SK-N-SH (cell line): ENCODE measurements around the gene LHPP.

Experiments used
- CHD2 ChIP-seq: fragments of 150-350 bp; IDR thresholded peaks from 2 replicates; pipeline ENCODE4 v1.6.1; 2018; ENCODE audit warnings: low read length; ENCODE audit not compliant: partially characterized antibody
- EP300 ChIP-seq, 2 experiments: IDR thresholded peaks; 2 replicates each; pipeline versions ENCODE4 v1.4.0 to v1.6.1; 2012; ENCODE audit warnings: borderline replicate concordance in 1 of 2, low read depth in 1 of 2, low read length in 1 of 2
- EZH2phosphoT487 ChIP-seq: fragments of 200-600 bp; sonication (generic); IDR thresholded peaks from 2 replicates; pipeline ENCODE4 v1.6.1; 2017; ENCODE audit warnings: low read depth, mixed run types, mild to moderate bottlenecking, antibody characterized with exemption, moderate library complexity, borderline replicate concordance
- FOXM1 ChIP-seq: IDR thresholded peaks from 2 replicates; pipeline ENCODE4 v1.4.0; 2012; ENCODE audit warnings: low read depth, mild to moderate bottlenecking
- MXI1 ChIP-seq: IDR thresholded peaks from 2 replicates; pipeline ENCODE4 v1.6.1; 2012; ENCODE audit warnings: mild to moderate bottlenecking, low read depth, low read length, improper control_type of control experiment
- POLR2AphosphoS5 ChIP-seq: IDR thresholded peaks from 2 replicates; pipeline ENCODE4 v1.6.1; 2012; ENCODE audit warnings: low read depth, low read length
- RCOR1 ChIP-seq: fragments of 150-350 bp; IDR thresholded peaks from 2 replicates; pipeline ENCODE4 v1.6.1; 2017; ENCODE audit warnings: antibody characterized with exemption, low read length
- TAF1 ChIP-seq: IDR thresholded peaks from 2 replicates; pipeline ENCODE4 v1.6.1; 2012; ENCODE audit warnings: low read depth, mild to moderate bottlenecking, low read length, moderate library complexity, borderline replicate concordance
- TEAD4 ChIP-seq: IDR thresholded peaks from 2 replicates; pipeline ENCODE4 v1.4.0; 2012; ENCODE audit warnings: mild to moderate bottlenecking, borderline replicate concordance; ENCODE audit not compliant: insufficient read depth
- TF ChIP-seq, protein P1 (sequence below): fragments of 200-600 bp; sonication (generic); IDR thresholded peaks from 2 replicates; pipeline ENCODE4 v1.6.1; 2017; ENCODE audit warnings: antibody characterized with exemption, mild to moderate bottlenecking, moderate library complexity
- TF ChIP-seq, protein P2 (sequence below): IDR thresholded peaks from 2 replicates; pipeline ENCODE4 v1.4.0; 2012; ENCODE audit warnings: low read depth
- TF ChIP-seq, protein P3 (sequence below): IDR thresholded peaks from 2 replicates; pipeline ENCODE4 v1.4.0; 2012; ENCODE audit warnings: low read depth, borderline replicate concordance
- TF ChIP-seq, protein P4 (sequence below): fragments of 150-350 bp; IDR thresholded peaks from 2 replicates; pipeline ENCODE4 v1.6.1; 2017; ENCODE audit warnings: antibody characterized with exemption, low read length, low read depth, borderline replicate concordance

DNA sequence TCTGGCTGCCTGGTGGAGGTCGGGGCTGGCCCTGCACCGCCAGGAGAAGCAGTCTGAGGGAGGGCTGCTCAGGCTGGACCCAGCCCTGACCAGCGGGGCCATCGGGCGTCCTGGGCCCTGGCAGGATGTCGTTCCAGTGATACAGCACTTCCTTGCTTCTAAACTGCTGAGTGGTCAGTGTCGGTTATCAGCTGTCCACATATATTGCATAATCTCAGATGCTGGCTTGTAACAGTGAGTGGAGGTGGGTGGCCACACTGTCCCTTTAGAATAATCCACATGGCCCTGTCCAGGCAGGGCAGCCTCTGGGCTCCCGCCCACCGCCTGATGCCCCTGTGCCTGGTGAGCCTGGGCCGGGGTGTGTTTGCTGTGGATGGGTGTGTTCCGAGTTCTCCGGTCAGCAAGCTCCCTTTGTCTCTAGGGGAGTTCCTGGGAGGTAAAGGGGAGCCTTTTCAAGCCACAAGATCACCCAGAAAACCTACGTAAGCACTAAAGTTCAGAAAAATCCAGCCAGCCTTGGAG, 86.1 kb downstream of the LHPP start:
- TF ChIP-seq, protein P1, sequence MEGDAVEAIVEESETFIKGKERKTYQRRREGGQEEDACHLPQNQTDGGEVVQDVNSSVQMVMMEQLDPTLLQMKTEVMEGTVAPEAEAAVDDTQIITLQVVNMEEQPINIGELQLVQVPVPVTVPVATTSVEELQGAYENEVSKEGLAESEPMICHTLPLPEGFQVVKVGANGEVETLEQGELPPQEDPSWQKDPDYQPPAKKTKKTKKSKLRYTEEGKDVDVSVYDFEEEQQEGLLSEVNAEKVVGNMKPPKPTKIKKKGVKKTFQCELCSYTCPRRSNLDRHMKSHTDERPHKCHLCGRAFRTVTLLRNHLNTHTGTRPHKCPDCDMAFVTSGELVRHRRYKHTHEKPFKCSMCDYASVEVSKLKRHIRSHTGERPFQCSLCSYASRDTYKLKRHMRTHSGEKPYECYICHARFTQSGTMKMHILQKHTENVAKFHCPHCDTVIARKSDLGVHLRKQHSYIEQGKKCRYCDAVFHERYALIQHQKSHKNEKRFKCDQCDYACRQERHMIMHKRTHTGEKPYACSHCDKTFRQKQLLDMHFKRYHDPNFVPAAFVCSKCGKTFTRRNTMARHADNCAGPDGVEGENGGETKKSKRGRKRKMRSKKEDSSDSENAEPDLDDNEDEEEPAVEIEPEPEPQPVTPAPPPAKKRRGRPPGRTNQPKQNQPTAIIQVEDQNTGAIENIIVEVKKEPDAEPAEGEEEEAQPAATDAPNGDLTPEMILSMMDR: no peak
- TF ChIP-seq TEAD4 (no peak), EP300 (IDR thresholded peaks at IDR 0.05; ENCODE audit: borderline replicate concordance in 1 of 2, low read depth in 1 of 2, low read length in 1 of 2) (no peak), POLR2AphosphoS5 (no peak), TAF1 (no peak), EZH2phosphoT487 (no peak), RCOR1 (no peak), FOXM1 (no peak), MXI1 (peak; percentile 23; the same call in 1 of the 2 replicates), CHD2 (no peak)
- TF ChIP-seq, protein P2, sequence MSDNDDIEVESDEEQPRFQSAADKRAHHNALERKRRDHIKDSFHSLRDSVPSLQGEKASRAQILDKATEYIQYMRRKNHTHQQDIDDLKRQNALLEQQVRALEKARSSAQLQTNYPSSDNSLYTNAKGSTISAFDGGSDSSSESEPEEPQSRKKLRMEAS: no peak
- TF ChIP-seq, protein P3, sequence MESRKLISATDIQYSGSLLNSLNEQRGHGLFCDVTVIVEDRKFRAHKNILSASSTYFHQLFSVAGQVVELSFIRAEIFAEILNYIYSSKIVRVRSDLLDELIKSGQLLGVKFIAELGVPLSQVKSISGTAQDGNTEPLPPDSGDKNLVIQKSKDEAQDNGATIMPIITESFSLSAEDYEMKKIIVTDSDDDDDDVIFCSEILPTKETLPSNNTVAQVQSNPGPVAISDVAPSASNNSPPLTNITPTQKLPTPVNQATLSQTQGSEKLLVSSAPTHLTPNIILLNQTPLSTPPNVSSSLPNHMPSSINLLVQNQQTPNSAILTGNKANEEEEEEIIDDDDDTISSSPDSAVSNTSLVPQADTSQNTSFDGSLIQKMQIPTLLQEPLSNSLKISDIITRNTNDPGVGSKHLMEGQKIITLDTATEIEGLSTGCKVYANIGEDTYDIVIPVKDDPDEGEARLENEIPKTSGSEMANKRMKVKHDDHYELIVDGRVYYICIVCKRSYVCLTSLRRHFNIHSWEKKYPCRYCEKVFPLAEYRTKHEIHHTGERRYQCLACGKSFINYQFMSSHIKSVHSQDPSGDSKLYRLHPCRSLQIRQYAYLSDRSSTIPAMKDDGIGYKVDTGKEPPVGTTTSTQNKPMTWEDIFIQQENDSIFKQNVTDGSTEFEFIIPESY: no peak
- TF ChIP-seq, protein P4, sequence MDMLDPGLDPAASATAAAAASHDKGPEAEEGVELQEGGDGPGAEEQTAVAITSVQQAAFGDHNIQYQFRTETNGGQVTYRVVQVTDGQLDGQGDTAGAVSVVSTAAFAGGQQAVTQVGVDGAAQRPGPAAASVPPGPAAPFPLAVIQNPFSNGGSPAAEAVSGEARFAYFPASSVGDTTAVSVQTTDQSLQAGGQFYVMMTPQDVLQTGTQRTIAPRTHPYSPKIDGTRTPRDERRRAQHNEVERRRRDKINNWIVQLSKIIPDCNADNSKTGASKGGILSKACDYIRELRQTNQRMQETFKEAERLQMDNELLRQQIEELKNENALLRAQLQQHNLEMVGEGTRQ: no peak
